ENCODE results near the gene AGTPBP1.
"Not testable (repeated sequence)": the region's sequence is repeated elsewhere in the genome, so short reads cannot be mapped to it uniquely, and the experiment has no call there.

DNA sequence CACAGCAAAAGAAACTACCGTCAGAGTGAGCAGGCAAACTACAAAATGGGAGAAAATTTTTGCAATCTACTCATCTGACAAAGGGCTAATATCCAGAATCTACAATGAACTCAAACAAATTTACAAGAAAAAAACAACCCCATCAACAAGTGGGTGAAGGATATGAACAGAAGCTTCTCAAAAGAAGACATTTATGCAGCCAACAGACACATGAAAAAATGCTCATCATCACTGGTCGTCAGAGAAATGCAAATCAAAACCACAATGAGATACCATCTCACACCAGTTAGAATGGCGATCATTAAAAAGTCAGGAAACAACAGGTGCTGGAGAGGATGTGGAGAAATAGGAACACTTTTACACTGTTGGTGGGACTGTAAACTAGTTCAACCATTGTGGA, 20.0 kb upstream of the AGTPBP1 start:
- not testable (repeated sequence) for TF ChIP-seq YY1 (IDR thresholded peaks at IDR 0.05; ENCODE audit: insufficient read depth, insufficient read length); SUZ12 (IDR thresholded peaks at IDR 0.05; ENCODE audit: extremely low read depth, insufficient read depth, insufficient read length); ZNF274 (IDR thresholded peaks at IDR 0.05; ENCODE audit: low read depth, low read length)
